ENCODE results near the gene COL8A1. TPM values are rescaled to one million over a fixed set of nuclear protein-coding genes. Genes with fewer than 3 reads are reported as not detected.
A peak's percentile ranks its signal among the peaks of the same experiment; 100 is the strongest.

COL8A1 gene
- total and polyA plus RNA-seq, 11 donors: 4.9 to 39.2 (median 21.1) TPM

- no peaks in the 10 kb centered on the region for H3K9me3 ChIP-seq
- peak overlapping the region in 8 of 12 donors; percentile 4 to 71 (median 42) for H3K27ac ChIP-seq
- DNase-seq (no peak), ATAC-seq (peak in 1 of 4 donors; percentile 42)
- peaks cover 0 to 39% (median 7%) of the 10 kb centered on the region in 12 donors for H3K4me1 ChIP-seq
- no peaks in the 10 kb centered on the region for H3K36me3 ChIP-seq
- no peak overlapping the region for H3K4me3 ChIP-seq
- no peak for TF ChIP-seq POLR2A (IDR thresholded peaks at IDR 0.05)
- no peak for TF ChIP-seq CTCF (IDR thresholded peaks at IDR 0.05)
- intact Hi-C loops (cut with DNase I): loop anchor here in 1 of 10 donors (10.0 kb wide), 1 partner anchor 123 kb away; no protein-coding TSS in a partner anchor
- 33 to 54% (median 47%) methylated on average over 2 of the region's 2 CpGs for WGBS, 4 donors
- no peaks in the 10 kb centered on the region for H3K27me3 ChIP-seq
Observed at GRCh38 chr3:99668044-99668443, 29.6 kb downstream of the COL8A1 start.

- WGBS, 4 donors: 66 to 78% (median 72%) methylated on average over 2 of the region's 2 CpGs
- no peak for DNase-seq
- ATAC-seq: peak in 1 of 4 donors; percentile 46
- H3K4me3 ChIP-seq: no peak overlapping the region
- peaks cover 0 to 42% (median 7%) of the 10 kb centered on the region in 12 donors for H3K4me1 ChIP-seq
- no peaks in the 10 kb centered on the region for H3K27me3 ChIP-seq
- intact Hi-C loops (cut with DNase I): loop anchor here in 1 of 10 donors (10.0 kb wide), 1 partner anchor 125 kb away; no protein-coding TSS in a partner anchor
- H3K36me3 ChIP-seq: no peaks in the 10 kb centered on the region
- TF ChIP-seq CTCF (IDR thresholded peaks at IDR 0.05) (no peak), POLR2A (IDR thresholded peaks at IDR 0.05) (no peak)
- no peaks in the 10 kb centered on the region for H3K9me3 ChIP-seq
- peak overlapping the region in 2 of 12 donors; percentile 3 to 14 for H3K27ac ChIP-seq
Observed at GRCh38 chr3:99669879-99670555, 31.6 kb downstream of the COL8A1 start.

GRCh38 chr3:99670556-99670950 is 32.2 kb downstream of the COL8A1 start:
- ATAC-seq: no peak
- WGBS, 4 donors: 75 to 86% (median 83%) methylated on average over 2 of the region's 2 CpGs
- DNase-seq: no peak

More at GRCh38 chr3:99670556-99670950, 32.2 kb downstream of the COL8A1 start:
- Histone ChIP-seq H3K27me3 (no peaks in the 10 kb centered on the region), H3K27ac (peak overlapping the region in 1 of 12 donors; percentile 14), H3K4me1 (peaks cover 0 to 46% (median 7%) of the 10 kb centered on the region in 12 donors), H3K9me3 (no peaks in the 10 kb centered on the region), H3K36me3 (no peaks in the 10 kb centered on the region), H3K4me3 (no peak overlapping the region)
- TF ChIP-seq POLR2A (IDR thresholded peaks at IDR 0.05) (no peak), CTCF (IDR thresholded peaks at IDR 0.05) (no peak)
- intact Hi-C loops (cut with DNase I): no loop called here
